HG03025 (cell line): ENCODE measurements around the gene PROSER3.

Source experiments
- ATAC-seq: cut with Tn5 transposase; IDR thresholded peaks from one replicate; pipeline ENCODE4 v1.9.1; 2021; ENCODE audit warnings: mild to moderate bottlenecking, moderate library complexity; ENCODE audit not compliant: unreplicated experiment, low FRiP score

Gene PROSER3

DNA sequence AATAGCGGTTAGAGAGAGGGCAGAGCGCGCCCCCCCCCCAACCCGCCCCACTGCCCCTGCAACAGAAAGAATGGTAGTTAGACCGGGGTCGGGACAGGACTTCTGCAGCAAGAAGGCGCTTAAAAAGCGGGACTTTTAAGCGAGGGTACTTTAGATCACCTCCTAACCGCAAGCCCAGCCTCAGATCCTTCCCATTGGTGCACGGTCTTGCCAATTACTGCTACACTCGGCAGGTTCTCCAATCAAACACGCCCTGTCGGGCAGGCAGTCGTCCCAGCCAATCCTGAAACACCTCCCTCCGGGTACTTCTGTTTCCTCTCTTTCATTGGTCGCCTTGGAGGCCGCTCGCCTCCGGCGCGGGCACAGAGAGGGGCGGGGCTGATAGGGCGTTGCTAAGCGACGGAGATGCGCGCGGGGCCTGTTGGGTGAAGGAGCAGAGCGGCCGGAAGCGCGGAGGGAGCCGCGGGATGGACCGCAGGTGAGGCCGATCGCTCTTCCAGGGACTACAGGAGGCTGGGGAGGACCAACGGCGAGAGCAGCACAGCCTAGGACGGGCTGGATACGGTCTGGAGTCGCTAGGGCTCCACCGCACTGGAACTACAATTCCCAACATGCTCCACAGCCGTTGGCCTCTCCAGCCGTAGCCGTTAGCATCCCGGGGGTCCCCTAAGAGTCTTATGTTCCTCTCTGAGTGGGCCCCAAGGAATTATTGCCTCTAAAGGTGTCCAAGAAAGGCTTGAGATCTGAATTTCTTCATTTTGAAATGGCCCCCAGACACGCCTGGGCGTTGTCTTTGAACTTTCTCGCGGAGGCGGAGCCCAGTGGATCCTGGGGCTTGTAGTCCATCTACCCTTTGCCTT lies at the start of gene PROSER3:
Gene PROSER3, plus strand, starts transcription at position 428 of the 860 bp plus-strand sequence. Its CDS starts 40 bp downstream, at position 468.
- ATAC-seq = peak; percentile 86

DNA sequence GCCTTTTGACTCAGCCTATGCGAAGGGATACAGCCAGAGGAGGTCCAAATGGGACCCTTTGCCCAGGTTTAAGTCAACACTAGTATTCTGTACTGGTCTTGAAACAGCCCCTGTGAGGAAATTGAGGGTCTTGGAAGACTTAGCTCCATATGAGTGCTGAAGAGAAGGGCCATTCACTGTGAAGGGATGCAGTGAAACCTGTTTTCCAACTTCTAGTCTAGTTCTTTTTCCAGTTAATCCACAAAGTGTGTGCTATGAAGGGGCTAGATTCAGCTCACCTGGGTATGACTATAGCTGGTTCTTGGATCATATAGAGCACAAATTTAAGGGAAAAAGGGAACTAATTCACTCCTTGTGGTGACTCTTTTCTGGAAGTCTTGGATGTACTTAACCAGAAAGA lies 49.6 kb upstream of the PROSER3 start:
- no peak for ATAC-seq

DNA sequence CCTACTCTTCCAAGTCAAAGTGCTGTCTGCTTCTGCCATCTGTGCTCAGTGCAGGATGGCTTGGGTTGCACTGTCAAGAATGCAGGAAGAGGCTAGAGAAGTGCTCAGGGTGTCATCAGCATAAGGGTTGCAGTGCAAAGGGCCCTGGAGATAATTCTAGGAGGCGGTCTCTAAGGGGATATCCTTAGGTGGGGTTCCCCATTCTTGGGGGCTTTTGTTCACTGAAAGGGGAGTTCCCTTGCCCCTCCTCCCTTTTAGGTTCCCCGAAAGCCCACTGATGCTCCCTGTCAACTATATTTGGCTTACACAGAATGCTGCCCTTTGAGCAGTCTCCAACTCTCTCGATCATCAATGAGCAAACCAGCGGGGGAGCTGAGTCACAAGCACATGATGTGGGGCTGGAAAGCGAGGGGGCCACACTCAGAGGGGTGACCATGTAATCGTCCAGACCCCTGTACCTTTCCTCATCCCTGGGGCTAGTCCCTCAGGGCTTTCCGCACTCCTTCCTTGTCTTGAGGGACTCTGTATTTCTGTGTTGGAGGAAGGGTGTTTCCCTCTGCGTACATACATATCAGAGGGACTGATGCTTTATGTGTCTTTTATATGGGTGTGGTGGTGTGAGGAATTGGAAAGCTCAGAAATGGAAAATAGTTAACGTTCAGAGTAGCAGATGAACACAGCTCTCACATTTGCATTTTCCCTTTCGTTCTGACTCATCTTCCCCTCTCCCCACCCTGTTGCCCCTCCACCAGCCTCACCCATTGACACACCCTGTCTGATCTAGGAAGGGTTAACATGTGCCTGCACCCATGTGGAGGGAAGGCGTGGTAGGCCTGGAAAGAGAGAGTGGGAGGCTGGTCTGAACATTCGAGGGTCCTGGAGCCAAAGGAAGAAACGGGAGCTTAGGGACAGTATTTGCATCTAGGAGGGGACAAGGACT lies 46.9 kb upstream of the PROSER3 start:
- no peak for ATAC-seq

DNA sequence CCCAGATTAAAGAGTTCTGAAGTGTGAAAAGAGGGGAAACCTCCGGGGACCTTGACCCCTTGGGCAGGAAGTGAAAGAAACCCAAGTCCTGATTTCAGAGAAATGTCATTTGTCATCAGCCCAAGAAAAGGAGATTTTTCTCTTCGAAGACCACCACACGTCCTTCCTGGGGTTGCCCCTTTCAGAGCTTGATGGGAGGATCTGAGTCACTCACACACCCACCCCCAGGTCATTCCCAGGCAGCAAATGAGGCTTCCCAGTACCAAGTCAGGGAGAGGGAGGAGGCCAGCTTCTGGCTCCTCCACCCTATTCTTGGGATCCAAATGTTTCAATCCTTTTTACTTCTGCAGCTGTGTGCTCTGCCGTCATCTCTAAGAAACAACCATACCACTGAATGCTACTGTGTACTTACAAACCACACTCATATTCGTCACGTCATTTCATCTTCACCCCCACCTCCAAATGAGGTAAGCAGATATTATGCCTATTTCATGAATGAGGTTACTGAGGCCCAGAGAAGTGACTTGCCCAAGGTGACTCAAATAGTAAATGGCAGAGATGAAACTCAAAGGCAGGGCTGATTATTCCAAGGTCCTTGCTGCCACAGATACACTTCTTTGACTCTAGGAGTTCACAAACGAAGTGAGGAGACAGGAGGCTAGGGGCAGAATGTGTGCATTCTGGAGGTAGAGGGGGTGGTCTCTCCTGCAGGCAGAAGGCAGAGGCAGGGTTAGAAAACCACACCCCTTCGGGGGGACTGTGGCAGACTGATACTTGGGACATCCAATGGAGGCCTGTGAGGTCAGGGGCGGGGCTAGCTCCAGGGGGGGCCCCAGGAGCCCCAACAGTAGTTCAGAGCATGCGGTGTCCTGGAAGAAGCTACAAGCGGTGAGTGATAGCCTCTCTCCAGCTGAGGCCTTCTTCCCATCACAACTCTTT lies 45.1 kb upstream of the PROSER3 start:
- no peak for ATAC-seq

DNA sequence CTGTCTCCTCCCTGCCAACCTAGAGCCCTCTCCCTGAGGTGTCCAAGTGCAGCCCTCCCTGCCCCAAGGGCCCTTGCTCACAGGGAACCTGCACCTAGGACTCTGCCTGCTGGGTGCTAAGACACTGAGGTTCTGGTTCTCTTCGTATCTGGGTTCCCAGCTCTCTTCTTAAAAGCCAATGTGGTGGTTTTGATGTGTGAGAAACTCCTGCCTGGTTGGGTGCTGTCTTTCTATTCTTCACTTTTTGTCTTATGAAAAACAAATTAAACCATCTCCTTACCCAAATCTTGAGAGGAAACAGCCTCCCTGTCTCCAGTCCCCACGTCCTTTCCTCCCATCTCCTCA lies 44.5 kb upstream of the PROSER3 start:
- ATAC-seq = no peak

DNA sequence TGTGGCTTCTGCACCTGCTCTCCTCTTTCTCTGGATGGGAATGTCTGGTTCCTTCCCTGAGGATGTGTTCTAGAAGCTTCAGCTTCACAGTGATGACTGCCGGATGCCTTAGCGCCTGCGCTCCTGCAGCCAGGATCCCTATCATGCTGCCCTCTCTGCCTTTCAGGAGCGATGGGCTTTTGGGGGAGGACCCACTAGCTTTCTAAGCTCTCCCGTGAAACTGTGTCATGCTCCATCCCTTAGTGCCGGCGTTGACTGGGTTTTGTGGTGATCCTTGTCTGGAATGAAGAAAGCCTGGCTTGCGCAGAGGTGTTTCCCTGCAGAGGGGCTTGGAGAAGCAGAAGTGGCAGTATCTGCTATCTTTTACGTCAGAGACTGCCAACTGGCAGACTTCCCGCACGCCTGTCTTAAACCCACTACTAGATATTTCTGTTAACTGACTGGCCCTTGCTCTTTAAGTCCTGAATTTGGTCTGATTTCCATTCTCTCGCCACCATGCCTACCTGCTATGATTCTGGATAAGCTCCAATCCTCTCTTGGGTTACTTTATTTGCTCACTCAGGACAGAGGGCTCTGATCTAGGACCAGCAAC lies 44.0 kb upstream of the PROSER3 start:
- no peak for ATAC-seq

DNA sequence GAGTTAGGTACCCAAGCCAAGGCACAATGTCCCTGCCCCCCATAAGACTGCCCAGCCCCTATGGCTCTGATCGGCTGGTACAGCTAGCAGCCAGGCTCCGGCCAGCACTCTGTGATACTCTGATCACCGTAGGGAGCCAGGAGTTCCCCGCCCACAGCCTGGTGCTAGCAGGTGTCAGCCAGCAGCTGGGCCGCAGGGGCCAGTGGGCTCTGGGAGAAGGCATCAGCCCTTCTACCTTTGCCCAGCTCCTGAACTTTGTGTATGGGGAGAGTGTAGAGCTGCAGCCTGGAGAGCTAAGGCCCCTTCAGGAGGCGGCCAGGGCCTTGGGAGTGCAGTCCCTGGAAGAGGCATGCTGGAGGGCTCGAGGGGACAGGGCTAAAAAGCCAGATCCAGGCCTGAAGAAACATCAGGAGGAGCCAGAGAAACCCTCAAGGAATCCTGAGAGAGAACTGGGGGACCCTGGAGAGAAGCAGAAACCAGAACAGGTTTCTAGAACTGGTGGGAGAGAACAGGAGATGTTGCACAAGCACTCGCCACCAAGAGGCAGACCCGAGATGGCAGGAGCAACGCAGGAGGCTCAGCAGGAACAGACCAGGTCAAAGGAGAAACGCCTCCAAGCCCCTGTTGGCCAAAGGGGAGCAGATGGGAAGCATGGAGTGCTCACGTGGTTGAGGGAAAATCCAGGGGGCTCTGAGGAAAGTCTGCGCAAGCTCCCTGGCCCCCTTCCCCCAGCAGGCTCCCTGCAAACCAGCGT lies 43.2 kb upstream of the PROSER3 start:
- no peak for ATAC-seq

DNA sequence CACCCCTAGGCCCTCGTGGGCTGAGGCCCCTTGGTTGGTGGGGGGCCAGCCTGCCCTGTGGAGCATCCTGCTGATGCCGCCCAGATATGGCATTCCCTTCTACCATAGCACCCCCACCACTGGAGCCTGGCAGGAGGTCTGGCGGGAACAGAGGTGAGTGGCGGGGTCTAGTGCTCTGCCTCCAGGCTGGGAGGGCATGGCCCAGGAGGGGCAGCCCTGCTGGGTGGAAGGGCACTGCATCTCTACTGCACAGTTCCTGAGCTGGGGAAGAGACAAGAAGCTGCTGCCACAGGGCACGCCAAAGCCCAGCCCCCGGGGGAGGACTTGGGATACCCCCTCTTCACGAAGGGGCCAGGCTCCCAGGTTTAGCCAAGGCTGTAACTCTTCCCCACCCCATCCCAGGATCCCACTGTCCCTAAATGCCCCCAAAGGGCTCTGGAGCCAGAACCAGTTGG lies 42.6 kb upstream of the PROSER3 start:
- no peak for ATAC-seq

DNA sequence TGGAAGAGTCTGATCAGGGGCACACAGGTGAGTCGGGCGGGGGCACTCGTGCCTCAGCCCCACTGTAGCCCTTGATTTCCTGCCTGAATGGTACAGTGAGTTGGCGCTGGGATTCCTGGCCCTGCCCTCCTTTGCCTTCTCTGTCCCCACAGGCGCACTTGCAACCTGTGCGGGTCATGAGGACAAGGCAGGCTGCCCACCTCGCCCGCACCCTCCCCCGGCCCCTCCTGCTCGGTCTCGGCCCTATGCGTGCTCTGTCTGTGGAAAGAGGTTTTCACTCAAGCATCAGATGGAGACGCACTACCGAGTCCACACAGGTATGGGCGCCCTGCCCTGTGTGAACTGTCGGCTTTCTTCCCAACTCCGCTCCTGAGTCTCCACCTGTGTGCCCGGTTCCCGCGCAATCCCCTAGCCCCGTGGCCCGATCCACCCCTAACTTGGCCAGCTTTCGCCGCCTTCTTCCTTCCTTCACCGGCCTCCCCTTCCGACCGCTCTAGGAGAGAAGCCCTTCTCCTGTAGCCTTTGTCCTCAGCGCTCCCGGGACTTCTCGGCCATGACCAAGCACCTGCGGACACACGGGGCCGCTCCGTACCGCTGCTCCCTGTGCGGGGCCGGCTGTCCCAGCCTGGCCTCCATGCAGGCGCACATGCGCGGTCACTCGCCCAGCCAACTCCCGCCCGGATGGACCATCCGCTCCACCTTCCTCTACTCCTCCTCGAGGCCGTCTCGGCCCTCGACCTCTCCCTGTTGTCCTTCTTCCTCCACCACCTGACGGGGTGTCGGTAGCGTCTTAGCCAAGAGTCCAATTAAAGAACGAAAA lies 41.8 kb upstream of the PROSER3 start:
- ATAC-seq = no peak

DNA sequence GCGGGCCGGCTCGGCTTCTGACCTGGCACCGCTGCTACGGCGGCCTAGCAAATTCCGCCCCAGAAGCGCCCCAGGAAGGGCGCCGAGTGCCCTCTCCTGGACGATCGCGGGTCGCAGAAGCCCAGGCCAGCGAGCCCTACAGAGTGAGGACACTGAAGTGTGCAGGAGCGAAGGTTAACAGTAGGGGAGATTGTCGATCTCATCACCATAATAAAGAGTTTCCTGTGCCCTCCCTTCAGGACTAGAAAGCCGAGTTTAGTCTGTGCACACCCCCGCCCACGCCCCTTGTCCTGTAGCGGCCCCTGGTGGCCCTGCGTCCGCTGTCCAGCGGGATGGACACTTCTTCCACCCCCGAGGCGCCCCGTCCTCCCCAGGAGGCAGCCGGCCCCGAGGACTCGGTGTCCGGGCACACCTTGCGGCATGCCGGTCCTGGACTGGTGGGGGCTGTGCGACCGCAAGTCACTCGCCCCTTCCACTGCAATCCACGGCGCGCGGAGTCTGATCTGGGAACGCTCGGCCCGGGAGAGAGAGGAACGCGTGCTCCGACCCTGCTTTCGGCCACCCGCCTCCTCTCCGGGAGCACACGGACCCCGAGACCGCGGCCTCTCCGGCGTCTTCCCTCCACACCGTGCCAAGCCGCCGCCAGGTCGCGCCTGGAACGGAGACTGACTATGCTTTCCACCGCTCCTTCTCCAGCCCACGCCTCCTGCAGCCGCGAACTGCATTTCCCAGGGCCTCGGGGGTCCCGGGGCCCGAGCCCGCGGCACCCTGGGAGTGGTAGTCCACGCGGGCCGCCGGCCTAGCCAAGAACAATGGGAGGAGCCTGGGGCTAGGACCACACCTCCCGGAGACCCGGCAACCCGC lies 40.9 kb upstream of the PROSER3 start:
- ATAC-seq = peak; percentile 74

DNA sequence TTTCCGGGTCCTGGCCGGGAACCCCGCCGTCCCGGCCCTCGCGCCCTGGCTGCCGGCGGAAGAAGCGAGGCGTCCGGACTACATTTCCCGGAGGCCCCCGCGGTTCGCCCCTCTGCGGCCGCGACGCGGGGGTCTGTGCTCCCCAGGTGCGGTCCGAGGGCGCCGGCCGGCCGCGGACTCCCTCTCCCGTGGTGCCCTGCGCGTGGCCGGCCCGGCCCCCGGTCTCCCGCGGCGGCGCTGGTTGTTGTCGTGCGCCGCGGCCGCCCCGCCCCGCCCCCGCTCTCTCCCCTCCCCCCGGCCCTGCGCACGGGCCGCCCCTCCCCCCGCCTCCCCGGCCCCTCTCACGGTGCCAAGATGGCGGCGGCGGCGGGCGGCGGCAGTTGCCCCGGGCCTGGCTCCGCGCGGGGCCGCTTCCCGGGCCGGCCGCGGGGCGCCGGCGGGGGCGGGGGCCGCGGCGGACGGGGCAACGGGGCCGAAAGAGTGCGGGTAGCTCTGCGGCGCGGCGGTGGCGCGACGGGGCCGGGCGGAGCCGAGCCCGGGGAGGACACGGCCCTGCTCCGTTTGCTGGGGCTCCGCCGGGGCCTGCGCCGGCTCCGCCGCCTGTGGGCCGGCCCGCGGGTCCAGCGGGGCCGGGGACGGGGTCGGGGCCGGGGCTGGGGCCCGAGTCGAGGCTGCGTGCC lies 40.2 kb upstream of the PROSER3 start, which contains the start of gene KMT2B:
Gene KMT2B, plus strand, starts transcription at position 339 of the 680 bp plus-strand sequence. Its CDS starts 16 bp downstream, at position 355.
- peak; percentile 1 for ATAC-seq

DNA sequence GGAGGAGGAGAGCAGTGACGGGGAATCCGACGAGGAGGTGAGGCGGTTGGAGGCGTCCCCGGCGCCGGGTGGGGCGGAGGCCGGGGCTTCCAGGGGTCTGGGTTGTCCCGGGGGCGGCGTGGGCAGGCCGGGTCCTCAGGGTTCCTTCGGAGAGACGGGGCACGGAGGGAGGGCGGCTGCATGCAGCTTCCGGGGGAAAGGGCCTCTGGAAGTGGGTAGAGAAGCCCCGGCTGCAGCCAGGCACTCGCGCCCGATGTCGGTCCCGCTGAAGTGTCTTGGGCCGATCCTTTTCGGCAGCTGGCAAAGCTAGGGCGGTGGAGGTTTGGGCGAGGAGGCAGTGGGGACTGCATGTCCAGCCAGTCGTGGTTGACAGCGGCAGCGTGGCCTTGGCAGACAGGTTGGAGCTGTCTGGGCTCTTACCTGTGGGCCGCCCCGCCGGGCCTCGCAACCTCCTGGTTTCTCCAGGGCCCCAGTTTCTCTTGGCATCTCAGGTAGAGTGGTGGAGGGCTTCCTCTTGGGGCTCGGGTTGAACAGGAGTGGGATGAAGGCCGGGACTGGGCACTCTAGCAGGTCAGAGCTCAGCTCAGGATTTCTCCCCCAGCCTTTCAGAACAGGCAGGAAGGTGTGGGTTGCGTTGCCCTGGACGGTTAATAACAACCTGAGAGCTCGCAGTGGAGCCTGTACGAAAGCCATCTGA lies 39.5 kb upstream of the PROSER3 start:
- ATAC-seq = peak; percentile 5

DNA sequence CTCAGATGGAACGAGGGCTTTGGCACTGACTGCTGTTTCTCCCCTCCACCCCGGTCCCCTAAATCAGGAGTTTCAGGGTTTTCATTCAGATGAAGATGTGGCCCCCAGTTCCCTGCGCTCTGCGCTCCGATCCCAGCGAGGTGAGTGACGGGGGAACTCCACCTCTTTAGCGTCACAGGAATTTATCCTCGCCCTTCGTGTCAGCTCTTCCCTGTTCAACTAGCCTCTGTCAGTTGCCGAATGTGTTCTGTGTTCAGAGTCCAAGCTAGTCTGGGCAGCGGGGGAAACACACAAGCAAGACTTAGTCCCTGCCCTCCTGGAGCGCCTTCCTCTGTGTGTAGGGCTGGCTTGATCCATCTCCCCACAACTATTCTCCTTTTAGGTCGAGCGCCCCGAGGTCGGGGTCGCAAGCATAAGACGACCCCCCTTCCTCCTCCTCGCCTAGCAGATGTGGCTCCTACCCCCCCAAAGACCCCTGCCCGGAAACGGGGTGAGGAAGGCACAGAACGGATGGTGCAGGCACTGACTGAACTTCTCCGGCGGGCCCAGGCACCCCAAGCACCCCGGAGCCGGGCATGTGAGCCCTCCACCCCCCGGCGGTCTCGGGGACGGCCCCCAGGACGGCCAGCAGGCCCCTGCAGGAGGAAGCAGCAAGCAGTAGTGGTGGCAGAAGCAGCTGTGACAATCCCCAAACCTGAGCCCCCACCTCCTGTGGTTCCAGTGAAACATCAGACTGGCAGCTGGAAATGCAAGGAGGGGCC lies 38.4 kb upstream of the PROSER3 start:
- no peak for ATAC-seq

DNA sequence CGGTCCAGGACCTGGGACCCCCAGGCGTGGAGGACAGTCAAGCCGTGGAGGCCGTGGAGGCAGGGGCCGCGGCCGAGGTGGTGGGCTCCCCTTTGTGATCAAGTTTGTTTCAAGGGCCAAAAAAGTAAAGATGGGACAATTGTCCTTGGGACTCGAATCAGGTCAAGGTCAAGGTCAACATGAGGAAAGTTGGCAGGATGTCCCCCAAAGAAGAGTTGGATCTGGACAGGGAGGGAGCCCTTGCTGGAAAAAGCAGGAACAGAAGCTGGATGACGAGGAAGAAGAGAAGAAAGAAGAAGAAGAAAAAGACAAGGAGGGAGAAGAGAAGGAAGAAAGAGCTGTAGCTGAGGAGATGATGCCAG lies 37.8 kb upstream of the PROSER3 start:
- ATAC-seq = no peak

DNA sequence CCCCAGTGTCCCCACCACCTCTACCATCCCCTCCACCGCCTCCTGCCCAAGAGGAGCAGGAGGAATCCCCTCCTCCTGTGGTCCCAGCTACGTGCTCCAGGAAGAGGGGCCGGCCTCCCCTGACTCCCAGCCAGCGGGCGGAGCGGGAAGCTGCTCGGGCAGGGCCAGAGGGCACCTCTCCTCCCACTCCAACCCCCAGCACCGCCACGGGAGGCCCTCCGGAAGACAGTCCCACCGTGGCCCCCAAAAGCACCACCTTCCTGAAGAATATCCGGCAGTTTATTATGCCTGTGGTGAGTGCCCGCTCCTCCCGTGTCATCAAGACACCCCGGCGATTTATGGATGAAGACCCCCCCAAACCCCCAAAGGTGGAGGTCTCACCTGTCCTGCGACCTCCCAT lies 37.3 kb upstream of the PROSER3 start:
- no peak for ATAC-seq

DNA sequence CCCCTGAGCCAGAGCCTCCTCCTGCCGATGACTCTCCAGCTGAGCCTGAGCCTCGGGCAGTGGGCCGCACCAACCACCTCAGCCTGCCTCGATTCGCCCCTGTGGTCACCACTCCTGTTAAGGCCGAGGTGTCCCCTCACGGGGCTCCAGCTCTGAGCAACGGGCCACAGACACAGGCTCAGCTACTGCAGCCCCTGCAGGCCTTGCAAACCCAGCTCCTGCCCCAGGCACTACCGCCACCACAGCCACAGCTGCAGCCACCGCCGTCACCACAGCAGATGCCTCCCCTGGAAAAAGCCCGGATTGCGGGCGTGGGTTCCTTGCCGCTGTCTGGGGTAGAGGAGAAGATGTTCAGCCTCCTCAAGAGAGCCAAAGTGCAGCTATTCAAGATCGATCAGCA lies 36.6 kb upstream of the PROSER3 start:
- ATAC-seq = no peak
